SK-N-SH (cell line): ENCODE results near the gene SETD5. TPM values are rescaled to one million over a fixed set of nuclear protein-coding genes. Genes with fewer than 3 reads are reported as not detected.

Experiments
- CTCF ChIA-PET: fragments of 300-600, 350-600 bp; formaldehyde crosslinking; extraction: SDS; loops from one replicate; lab custom pipeline; 2021; lab: Yijun Ruan, JAX
- POLR2A ChIA-PET: fragments of 350-600 bp; sonication (Branson Sonifier 250); formaldehyde crosslinking; extraction: SDS; loops from one replicate; lab custom pipeline; 2020; ENCODE audit warnings: antibody characterized with exemption, inconsistent platforms; lab: Yijun Ruan, JAX
- DNase-seq: peaks from one replicate; pipeline ENCODE4 v3.0.0; 2012
- H2AFZ ChIP-seq: fragments of 200-600 bp; sonication (generic); 2 replicates; pipeline ENCODE4 v1.8.1; 2016; ENCODE audit warnings: antibody characterized with exemption, mild to moderate bottlenecking, low read depth
- H3F3A ChIP-seq: fragments of 200-600 bp; sonication (generic); replicated peaks from 2 replicates; pipeline ENCODE3; 2016; ENCODE audit warnings: antibody characterized with exemption, mild to moderate bottlenecking; ENCODE audit not compliant: insufficient read depth
- H3K27ac ChIP-seq, 2 experiments: fragments of 200-500 bp in 1 of 2; fragments of 200-600 bp in 1 of 2; sonication (Bioruptor generic) in 1 of 2; sonication (generic), shearing (Covaris generic) in 1 of 2; 2 replicates each; pipeline versions ENCODE4 v1.5.1 to v1.6.1; 2014 to 2016; ENCODE audit warnings: low read depth in 2 of 2, inconsistent platforms in 1 of 2, low read length in 1 of 2, mild to moderate bottlenecking in 1 of 2, mixed read lengths in 1 of 2
- H3K27me3 ChIP-seq: fragments of 200-600 bp; sonication (generic), shearing (Covaris generic); 2 replicates; pipeline ENCODE4 v1.6.1; 2016; ENCODE audit warnings: mixed run types; ENCODE audit not compliant: insufficient read depth
- H3K36me3 ChIP-seq, 2 experiments: fragments of 200-500 bp in 1 of 2; fragments of 200-600 bp in 1 of 2; sonication (Bioruptor generic) in 1 of 2; sonication (generic) in 1 of 2; replicated peaks in 1 of 2; 2 replicates each; pipeline versions ENCODE3 to v1.5.1; 2014 to 2016; ENCODE audit warnings: low read length in 1 of 2, mild to moderate bottlenecking in 1 of 2; ENCODE audit not compliant: insufficient read depth in 2 of 2, control insufficient read depth in 1 of 2
- H3K4me1 ChIP-seq, 2 experiments: fragments of 200-500 bp in 1 of 2; fragments of 200-600 bp in 1 of 2; sonication (Bioruptor generic) in 1 of 2; sonication (generic), shearing (Covaris generic) in 1 of 2; 2 replicates each; pipeline versions ENCODE4 v1.5.1 to v1.6.1; 2014 to 2016; ENCODE audit warnings: low read depth in 1 of 2, low read length in 1 of 2, mixed run types in 1 of 2; ENCODE audit not compliant: insufficient read depth in 2 of 2, control insufficient read depth in 1 of 2
- H3K4me2 ChIP-seq: fragments of 200-600 bp; sonication (generic), shearing (Covaris generic); 2 replicates; pipeline ENCODE4 v1.6.1; 2017; ENCODE audit warnings: mixed run types
- H3K4me3 ChIP-seq, 2 experiments: fragments of 200-500 bp in 1 of 2; fragments of 200-600 bp in 1 of 2; sonication (Bioruptor generic) in 1 of 2; sonication (generic), shearing (Covaris generic) in 1 of 2; 2 replicates each; pipeline versions ENCODE4 v1.5.1 to v1.8.1; 2014 to 2016; ENCODE audit warnings: low read depth in 2 of 2, inconsistent platforms in 1 of 2, low read length in 1 of 2, mild to moderate bottlenecking in 1 of 2, mixed read lengths in 1 of 2, moderate library complexity in 1 of 2
- H3K79me2 ChIP-seq: fragments of 200-600 bp; sonication (generic); 2 replicates; pipeline ENCODE4 v1.8.1; 2017; ENCODE audit warnings: mild to moderate bottlenecking; ENCODE audit not compliant: insufficient read depth
- H3K9ac ChIP-seq: fragments of 200-600 bp; sonication (generic); 2 replicates; pipeline ENCODE4 v1.6.1; 2017; ENCODE audit warnings: mixed run types
- H3K9me2 ChIP-seq: fragments of 200-600 bp; sonication (generic); 2 replicates; pipeline ENCODE4 v1.6.1; 2017; ENCODE audit warnings: mixed run types
- H3K9me3 ChIP-seq: fragments of 200-600 bp; sonication (generic); 2 replicates; pipeline ENCODE4 v1.6.1; 2017; ENCODE audit warnings: mixed run types, mild to moderate bottlenecking, moderate library complexity
- H4K20me1 ChIP-seq: fragments of 200-600 bp; sonication (generic); 2 replicates; pipeline ENCODE4 v1.6.1; 2017; ENCODE audit warnings: mild to moderate bottlenecking, mixed run types; ENCODE audit not compliant: insufficient read depth
- EP300 ChIP-seq, 2 experiments: IDR thresholded peaks; 2 replicates each; pipeline versions ENCODE4 v1.4.0 to v1.6.1; 2012; ENCODE audit warnings: borderline replicate concordance in 1 of 2, low read depth in 1 of 2, low read length in 1 of 2
- FOSL2 ChIP-seq: IDR thresholded peaks from 2 replicates; pipeline ENCODE4 v1.4.0; 2012; ENCODE audit warnings: low read depth, mild to moderate bottlenecking, moderate library complexity, borderline replicate concordance
- GATA2 ChIP-seq: sonication (generic); formaldehyde crosslinking; IDR thresholded peaks from 2 replicates; pipeline ENCODE4 v1.5.0; 2020; ENCODE audit warnings: mild to moderate bottlenecking, missing genetic modification reagents
- MAX ChIP-seq: IDR thresholded peaks from 2 replicates; pipeline ENCODE4 v1.4.0; 2012; ENCODE audit warnings: low read depth
- MXI1 ChIP-seq: IDR thresholded peaks from 2 replicates; pipeline ENCODE4 v1.6.1; 2012; ENCODE audit warnings: mild to moderate bottlenecking, low read depth, low read length, improper control_type of control experiment
- NFIC ChIP-seq: IDR thresholded peaks from 2 replicates; pipeline ENCODE4 v1.4.0; 2012; ENCODE audit warnings: borderline replicate concordance
- POLR2AphosphoS5 ChIP-seq: IDR thresholded peaks from 2 replicates; pipeline ENCODE4 v1.6.1; 2012; ENCODE audit warnings: low read depth, low read length
- RCOR1 ChIP-seq: fragments of 150-350 bp; IDR thresholded peaks from 2 replicates; pipeline ENCODE4 v1.6.1; 2017; ENCODE audit warnings: antibody characterized with exemption, low read length
- SIN3A ChIP-seq: IDR thresholded peaks from 2 replicates; pipeline ENCODE4 v1.6.1; 2012; ENCODE audit warnings: low read depth, mild to moderate bottlenecking, low read length, moderate library complexity, borderline replicate concordance
- SMC3 ChIP-seq: IDR thresholded peaks from 2 replicates; pipeline ENCODE4 v1.6.1; 2012; ENCODE audit warnings: low read depth, low read length, improper control_type of control experiment
- TAF1 ChIP-seq: IDR thresholded peaks from 2 replicates; pipeline ENCODE4 v1.6.1; 2012; ENCODE audit warnings: low read depth, mild to moderate bottlenecking, low read length, moderate library complexity, borderline replicate concordance
- TCF12 ChIP-seq: IDR thresholded peaks from 2 replicates; pipeline ENCODE4 v1.4.0; 2012
- TEAD4 ChIP-seq: IDR thresholded peaks from 2 replicates; pipeline ENCODE4 v1.4.0; 2012; ENCODE audit warnings: mild to moderate bottlenecking, borderline replicate concordance; ENCODE audit not compliant: insufficient read depth
- USF2 ChIP-seq: fragments of 150-350 bp; IDR thresholded peaks from 2 replicates; pipeline ENCODE4 v1.6.1; 2017; ENCODE audit warnings: antibody characterized with exemption, low read length, low read depth, borderline replicate concordance
- YY1 ChIP-seq: IDR thresholded peaks from 2 replicates; pipeline ENCODE4 v1.4.0; 2012; ENCODE audit warnings: low read depth, mild to moderate bottlenecking
- ZBTB33 ChIP-seq: IDR thresholded peaks from 2 replicates; pipeline ENCODE4 v1.4.0; 2012; ENCODE audit warnings: low read depth, borderline replicate concordance
- WGBS: methylation state at CpG from one replicate; pipeline ENCODE4 v1.1.6; 2017; ENCODE audit warnings: low lambda C conversion rate; 5-methylcytosine and 5-hydroxymethylcytosine counted together
- polyA plus RNA-seq, 3 experiments: library from polyadenylated mRNA; depleted of rRNA; stranded (reverse); fragments of >200 nt; gene quantifications; 2 replicates each; pipeline ENCODE4 v1.2.3, GENCODE V29; 2012

Gene SETD5
- polyA plus RNA-seq, 1 of the 3 experiments (the other 2 are of a cell fraction) = 32.3 TPM

DNA sequence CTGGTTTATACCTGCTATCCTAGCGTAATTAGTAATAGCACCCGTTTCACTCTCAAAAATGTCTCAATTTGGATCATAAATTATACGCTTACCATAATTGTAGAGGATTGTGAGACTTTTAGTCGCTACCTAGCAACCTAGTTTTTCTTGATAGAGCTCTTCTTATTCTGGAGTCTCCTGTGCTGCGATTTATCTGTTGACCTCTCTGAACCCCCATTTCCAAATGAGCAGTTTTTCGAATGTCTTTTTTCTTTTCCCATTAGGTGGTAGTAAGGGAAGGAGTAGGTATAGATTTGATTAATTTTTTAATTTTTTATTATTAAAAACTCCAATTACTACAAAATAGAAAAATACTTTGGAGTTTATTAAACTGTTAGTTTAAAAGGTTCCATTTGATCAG is 10.6 kb downstream of the SETD5 start:
- Histone ChIP-seq H3K4me2 (no peak overlapping the region), H4K20me1 (peaks cover 100% of the 10 kb centered on the region), H3K27ac (peak overlapping the region in 1 of 2 experiments; percentile 16; a peak in 2 of 4 replicates), H3K9me3 (no peaks in the 10 kb centered on the region), H3K27me3 (no peaks in the 10 kb centered on the region), H3F3A (peaks cover 23% of the 10 kb centered on the region), H3K4me3 (no peak overlapping the region), H3K79me2 (peaks cover 100% of the 10 kb centered on the region), H3K9me2 (no peaks in the 10 kb centered on the region), H3K36me3 (peaks cover 4 to 22% of the 10 kb centered on the region in 2 experiments), H3K4me1 (peaks cover 20 to 35% of the 10 kb centered on the region in 2 experiments), H2AFZ (no peak overlapping the region), H3K9ac (no peak overlapping the region)
- POLR2A ChIA-PET = interaction anchor here (0.9 kb wide), 1 partner anchor 8 kb away, joined by 3 read pairs; no protein-coding TSS in a partner anchor
- DNase-seq = no peak
- 94% methylated on average over 6 of the region's 6 CpGs for WGBS
- TF ChIP-seq GATA2 = no peak
- CTCF ChIA-PET = no interaction called here

GRCh38 chr3:9408546-9408945 is 11.1 kb downstream of the SETD5 start:
- H4K20me1 ChIP-seq = peaks cover 100% of the 10 kb centered on the region
- H3K4me3 ChIP-seq = no peak overlapping the region
- ChIA-PET POLR2A (interaction anchor here (0.9 kb wide), 1 partner anchor 9 kb away, joined by 3 read pairs; no protein-coding TSS in a partner anchor), CTCF (no interaction called here)
- no peaks in the 10 kb centered on the region for H3K27me3 ChIP-seq
- peaks cover 2 to 22% of the 10 kb centered on the region in 2 experiments for H3K36me3 ChIP-seq
- no peak overlapping the region for H3K9ac ChIP-seq
- DNase-seq = no peak
- TF ChIP-seq NFIC (no peak), POLR2AphosphoS5 (no peak), EP300 (IDR thresholded peaks at IDR 0.05; ENCODE audit: borderline replicate concordance in 1 of 2, low read depth in 1 of 2, low read length in 1 of 2) (no peak), SIN3A (no peak), TEAD4 (no peak), MAX (no peak), TCF12 (no peak), RCOR1 (no peak), SMC3 (no peak), YY1 (no peak), USF2 (no peak), FOSL2 (no peak), ZBTB33 (no peak), TAF1 (no peak), MXI1 (no peak)
- H3K4me2 ChIP-seq = no peak overlapping the region
- peaks cover 15 to 30% of the 10 kb centered on the region in 2 experiments for H3K4me1 ChIP-seq
- H3K79me2 ChIP-seq = peaks cover 100% of the 10 kb centered on the region
- no peaks in the 10 kb centered on the region for H3K9me3 ChIP-seq
- H2AFZ ChIP-seq = no peak overlapping the region
- H3K9me2 ChIP-seq = no peaks in the 10 kb centered on the region
- peaks cover 22% of the 10 kb centered on the region for H3F3A ChIP-seq
- WGBS = 95% methylated on average over 1 of the region's 1 CpG
- peak overlapping the region in 1 of 2 experiments; percentile 16; a peak in 1 of 4 replicates for H3K27ac ChIP-seq
